A549 (cell line): ENCODE measurements around the gene ZNF133. TPM values are rescaled to one million over a fixed set of nuclear protein-coding genes. Genes with fewer than 3 reads are reported as not detected.

ENCODE experiments used
- ATAC-seq, 2 experiments: fragments of 200-7000 bp in 1 of 2; fragments of >200 bp in 1 of 2; cut with Nextera tagmentation in 1 of 2; cut with Tn5 transposase in 1 of 2; 3 replicates each; pipeline versions ENCODE4 v1.8.0 to v1.9.1; 2018 to 2020; ENCODE audit warnings: mild to moderate bottlenecking in 1 of 2, moderate library complexity in 1 of 2
- CTCF ChIA-PET: fragments of 300-600 bp; sonication (Branson Sonifier 250); formaldehyde crosslinking; extraction: SDS; loops from one replicate; lab custom pipeline; 2021; ENCODE audit warnings: antibody characterized with exemption, inconsistent platforms; lab: Yijun Ruan, JAX
- POLR2A ChIA-PET: fragments of 350-600 bp; formaldehyde crosslinking; extraction: SDS; loops from one replicate; lab custom pipeline; 2021; ENCODE audit warnings: antibody characterized with exemption, inconsistent platforms; lab: Yijun Ruan, JAX
- DNase-seq, 2 experiments: peaks; one replicate each; pipeline versions ENCODE4 v3.0.0 to v3.0.0-alpha.2; 2011 to 2016; ENCODE audit warnings: low read depth in 1 of 2, low spot score in 1 of 2
- FAIRE-seq: peaks from 2 replicates; lab custom pipeline; 2011; peaks lifted over from hg19 to GRCh38; lab: Jason Lieb, UNC
- H3K27ac ChIP-seq, 2 experiments: fragments of >200 bp; sonication (Bioruptor Twin); formaldehyde crosslinking; 3 replicates each; pipeline ENCODE4 v1.5.1; 2016 to 2017
- H3K4me1 ChIP-seq: fragments of >200 bp; sonication (Bioruptor Twin); formaldehyde crosslinking; 3 replicates; pipeline ENCODE4 v1.6.1; 2016
- H3K4me2 ChIP-seq: fragments of >200 bp; sonication (Bioruptor Twin); formaldehyde crosslinking; 3 replicates; pipeline ENCODE4 v1.6.1; 2016
- H3K4me3 ChIP-seq: fragments of >200 bp; sonication (Bioruptor Twin); formaldehyde crosslinking; 3 replicates; pipeline ENCODE4 v1.5.1; 2016
- H3K9me3 ChIP-seq: fragments of >200 bp; sonication (Bioruptor Twin); formaldehyde crosslinking; 3 replicates; pipeline ENCODE4 v1.6.1; 2016
- CHD4 ChIP-seq: fragments of 200-600 bp; sonication (generic); IDR thresholded peaks from 2 replicates; pipeline ENCODE4 v1.6.1; 2016; ENCODE audit warnings: antibody characterized with exemption, mild to moderate bottlenecking, borderline replicate concordance
- EHF ChIP-seq: fragments of 250-450 bp; sonication (Bioruptor Pico); IDR thresholded peaks from 2 replicates; pipeline ENCODE4 v1.5.0; 2020; ENCODE audit warnings: mild to moderate bottlenecking
- EHMT2 ChIP-seq: fragments of 200-600 bp; sonication (generic); IDR thresholded peaks from 2 replicates; pipeline ENCODE4 v1.6.1; 2016; ENCODE audit warnings: antibody characterized with exemption, low read depth, mild to moderate bottlenecking, moderate library complexity
- EP300 ChIP-seq, 2 experiments: fragments of >200 bp; sonication (Bioruptor Twin); formaldehyde crosslinking; IDR thresholded peaks; 2 replicates in 1 of 2; 3 replicates in 1 of 2; pipeline ENCODE4 v1.6.1; 2016 to 2017
- FOSB ChIP-seq: fragments of 250-450 bp; sonication (Bioruptor Pico); IDR thresholded peaks from 2 replicates; pipeline ENCODE4 v1.5.0; 2020; ENCODE audit warnings: mild to moderate bottlenecking, moderate library complexity
- HDAC2 ChIP-seq: fragments of 200-600 bp; sonication (generic); IDR thresholded peaks from 2 replicates; pipeline ENCODE4 v1.6.1; 2016
- HEYL ChIP-seq: fragments of 250-450 bp; sonication (Bioruptor Pico); IDR thresholded peaks from 2 replicates; pipeline ENCODE4 v1.8.0; 2021; ENCODE audit warnings: mild to moderate bottlenecking, moderate library complexity
- HOXB13 ChIP-seq: fragments of 250-450 bp; sonication (Bioruptor Pico); IDR thresholded peaks from 2 replicates; pipeline ENCODE4 v1.5.0; 2020; ENCODE audit warnings: low read depth, mild to moderate bottlenecking, moderate library complexity
- HOXB5 ChIP-seq: fragments of 250-450 bp; sonication (Bioruptor Pico); IDR thresholded peaks from 2 replicates; pipeline ENCODE4 v1.5.0; 2020; ENCODE audit warnings: mild to moderate bottlenecking, moderate library complexity
- JUN ChIP-seq, 2 experiments: fragments of >200 bp; sonication (Bioruptor Twin); formaldehyde crosslinking; IDR thresholded peaks; 2 replicates in 1 of 2; 3 replicates in 1 of 2; pipeline ENCODE4 v1.6.1; 2016 to 2017
- KDM1A ChIP-seq: fragments of 200-600 bp; sonication (generic); IDR thresholded peaks from 2 replicates; pipeline ENCODE4 v1.6.1; 2016; ENCODE audit warnings: low read depth, mild to moderate bottlenecking
- MAZ ChIP-seq: fragments of 150-350 bp; IDR thresholded peaks from 2 replicates; pipeline ENCODE4 v1.6.1; 2014; ENCODE audit warnings: antibody characterized with exemption, low read depth, low read length, borderline replicate concordance
- POLR2A ChIP-seq: IDR thresholded peaks from 2 replicates; pipeline ENCODE4 v1.6.1; 2012; ENCODE audit warnings: mild to moderate bottlenecking, low read length
- RFX5 ChIP-seq: fragments of 450-650 bp; IDR thresholded peaks from 2 replicates; pipeline ENCODE4 v1.7.1; 2014; ENCODE audit warnings: antibody characterized with exemption, mild to moderate bottlenecking, moderate library complexity
- SREBF2 ChIP-seq: fragments of 450-650 bp; IDR thresholded peaks from 2 replicates; pipeline ENCODE4 v1.6.1; 2014; ENCODE audit warnings: mild to moderate bottlenecking, moderate library complexity
- TFCP2L1 ChIP-seq: fragments of 250-450 bp; sonication (Bioruptor Pico); IDR thresholded peaks from 2 replicates; pipeline ENCODE4 v1.5.0; 2021; ENCODE audit warnings: mild to moderate bottlenecking
- TP53 ChIP-seq: fragments of 250-450 bp; sonication (Bioruptor Pico); IDR thresholded peaks from 2 replicates; pipeline ENCODE4 v1.5.0; 2021; ENCODE audit warnings: mild to moderate bottlenecking, moderate library complexity
- ZFP36 ChIP-seq: fragments of 450-650 bp; IDR thresholded peaks from 2 replicates; pipeline ENCODE4 v1.6.1; 2014; ENCODE audit warnings: borderline replicate concordance; ENCODE audit not compliant: partially characterized antibody
- ZNF302 ChIP-seq: fragments of 250-450 bp; sonication (Bioruptor Pico); IDR thresholded peaks from 2 replicates; pipeline ENCODE4 v1.9.0; 2021; ENCODE audit warnings: inconsistent platforms, mild to moderate bottlenecking, moderate library complexity
- WGBS: methylation state at CpG from one replicate; pipeline ENCODE4 v1.1.6; 2017; ENCODE audit errors: missing lambda C conversion rate; 5-methylcytosine and 5-hydroxymethylcytosine counted together
- polyA plus RNA-seq, 4 experiments: library from polyadenylated mRNA; depleted of rRNA in 3 of 4; stranded (reverse); fragments of >200 nt; fragmentation: RNase III in 1 of 4; extraction: RNeasy Plus Mini Kit Qiagen cat#74134 plus additional on column Dnase treatment in 1 of 4; gene quantifications; 2 replicates in 3 of 4; 3 replicates in 1 of 4; pipeline ENCODE4 v1.2.3, GENCODE V29; 2011 to 2017
- TF ChIP-seq, protein P1 (sequence below): IDR thresholded peaks from 2 replicates; pipeline ENCODE4 v1.6.1; 2012; ENCODE audit warnings: low read depth, borderline replicate concordance
- TF ChIP-seq, protein P2 (sequence below): fragments of >200 bp; sonication (Bioruptor Twin); formaldehyde crosslinking; IDR thresholded peaks from 3 replicates; pipeline ENCODE4 v1.6.1; 2016
- TF ChIP-seq, protein P3 (sequence below): IDR thresholded peaks from 2 replicates; pipeline ENCODE4 v1.6.1; 2012
- TF ChIP-seq, protein P4 (sequence below): fragments of >200 bp; sonication (Bioruptor Twin); formaldehyde crosslinking; IDR thresholded peaks from 3 replicates; pipeline ENCODE4 v1.5.1; 2016
- TF ChIP-seq, protein P5 (sequence below): fragments of 150-350 bp; IDR thresholded peaks from 2 replicates; pipeline ENCODE4 v1.6.1; 2014; ENCODE audit warnings: low read depth, mild to moderate bottlenecking, low read length

The ZNF133 gene
- polyA plus RNA-seq, 2 of the 4 experiments (the other 2 are of a cell fraction) = 9.8 to 11.6 TPM

DNA sequence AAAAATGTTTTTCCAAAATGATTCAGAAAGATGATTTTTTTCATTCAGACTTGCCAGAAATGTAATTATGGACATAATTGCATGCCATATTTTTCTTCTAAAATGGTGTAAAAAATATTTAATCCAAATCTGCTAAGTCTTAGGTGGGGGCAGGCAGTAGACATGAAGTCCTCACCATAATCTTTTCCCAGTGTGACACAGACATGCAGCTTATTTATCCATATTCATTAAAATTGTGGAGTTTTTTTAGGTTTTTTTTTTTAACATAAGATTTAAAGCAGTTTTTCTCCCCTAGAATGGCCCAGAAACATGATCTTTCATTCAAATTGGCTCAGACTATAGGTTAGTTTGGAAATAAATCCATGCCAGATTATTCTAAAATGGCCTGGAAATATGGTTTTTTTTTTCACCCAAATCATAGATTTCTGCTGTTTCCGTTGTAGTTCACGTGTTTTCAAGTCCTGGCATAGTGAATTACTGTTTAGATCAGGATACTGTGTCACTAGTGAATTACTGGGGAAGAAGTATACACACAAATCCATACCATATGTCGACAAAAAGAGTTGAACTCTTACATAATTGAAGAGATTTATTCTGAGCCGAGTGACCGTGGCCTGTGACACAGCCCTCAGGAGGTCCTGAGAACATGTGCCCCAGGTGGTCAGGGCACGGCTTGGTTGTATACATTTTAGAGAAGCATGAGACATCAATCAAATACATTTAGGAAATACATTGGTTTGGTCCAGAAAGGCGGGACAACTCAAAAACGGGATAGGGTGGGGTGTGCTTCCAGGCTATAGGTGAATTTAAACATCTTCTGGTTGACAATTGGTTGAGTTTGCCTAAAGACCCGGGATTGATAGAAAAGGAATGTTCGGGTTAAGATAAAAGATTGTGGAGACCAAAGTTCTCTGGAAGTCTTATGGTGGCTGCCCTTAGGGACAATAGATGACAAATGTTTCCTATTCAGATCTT is 33.9 kb downstream of the ZNF133 start:
- Histone ChIP-seq H3K4me2 (no peak overlapping the region), H3K9me3 (no peaks in the 10 kb centered on the region), H3K27ac (no peak overlapping the region), H3K4me1 (no peaks in the 10 kb centered on the region), H3K4me3 (no peak overlapping the region)
- POLR2A ChIA-PET = interaction anchor here (1.1 kb wide), 1 partner anchor 34 kb away, joined by 4 read pairs; the partner anchor contains the start of gene ZNF133
- TF ChIP-seq, protein P1, sequence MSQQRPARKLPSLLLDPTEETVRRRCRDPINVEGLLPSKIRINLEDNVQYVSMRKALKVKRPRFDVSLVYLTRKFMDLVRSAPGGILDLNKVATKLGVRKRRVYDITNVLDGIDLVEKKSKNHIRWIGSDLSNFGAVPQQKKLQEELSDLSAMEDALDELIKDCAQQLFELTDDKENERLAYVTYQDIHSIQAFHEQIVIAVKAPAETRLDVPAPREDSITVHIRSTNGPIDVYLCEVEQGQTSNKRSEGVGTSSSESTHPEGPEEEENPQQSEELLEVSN = no peak
- TF ChIP-seq, protein P2, sequence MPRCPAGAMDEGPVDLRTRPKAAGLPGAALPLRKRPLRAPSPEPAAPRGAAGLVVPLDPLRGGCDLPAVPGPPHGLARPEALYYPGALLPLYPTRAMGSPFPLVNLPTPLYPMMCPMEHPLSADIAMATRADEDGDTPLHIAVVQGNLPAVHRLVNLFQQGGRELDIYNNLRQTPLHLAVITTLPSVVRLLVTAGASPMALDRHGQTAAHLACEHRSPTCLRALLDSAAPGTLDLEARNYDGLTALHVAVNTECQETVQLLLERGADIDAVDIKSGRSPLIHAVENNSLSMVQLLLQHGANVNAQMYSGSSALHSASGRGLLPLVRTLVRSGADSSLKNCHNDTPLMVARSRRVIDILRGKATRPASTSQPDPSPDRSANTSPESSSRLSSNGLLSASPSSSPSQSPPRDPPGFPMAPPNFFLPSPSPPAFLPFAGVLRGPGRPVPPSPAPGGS = no peak
- TF ChIP-seq, protein P3, sequence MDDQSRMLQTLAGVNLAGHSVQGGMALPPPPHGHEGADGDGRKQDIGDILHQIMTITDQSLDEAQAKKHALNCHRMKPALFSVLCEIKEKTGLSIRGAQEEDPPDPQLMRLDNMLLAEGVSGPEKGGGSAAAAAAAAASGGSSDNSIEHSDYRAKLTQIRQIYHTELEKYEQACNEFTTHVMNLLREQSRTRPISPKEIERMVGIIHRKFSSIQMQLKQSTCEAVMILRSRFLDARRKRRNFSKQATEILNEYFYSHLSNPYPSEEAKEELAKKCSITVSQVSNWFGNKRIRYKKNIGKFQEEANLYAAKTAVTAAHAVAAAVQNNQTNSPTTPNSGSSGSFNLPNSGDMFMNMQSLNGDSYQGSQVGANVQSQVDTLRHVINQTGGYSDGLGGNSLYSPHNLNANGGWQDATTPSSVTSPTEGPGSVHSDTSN = no peak
- no peak for TF ChIP-seq EP300 (IDR thresholded peaks at IDR 0.05)
- TF ChIP-seq ZNF302 (CRISPR knock-in tag) = no peak
- TF ChIP-seq EHF (CRISPR knock-in tag) = no peak
- no peak for TF ChIP-seq POLR2A
- no peak for TF ChIP-seq KDM1A
- no peak for TF ChIP-seq TFCP2L1 (CRISPR knock-in tag)
- TF ChIP-seq, protein P4, sequence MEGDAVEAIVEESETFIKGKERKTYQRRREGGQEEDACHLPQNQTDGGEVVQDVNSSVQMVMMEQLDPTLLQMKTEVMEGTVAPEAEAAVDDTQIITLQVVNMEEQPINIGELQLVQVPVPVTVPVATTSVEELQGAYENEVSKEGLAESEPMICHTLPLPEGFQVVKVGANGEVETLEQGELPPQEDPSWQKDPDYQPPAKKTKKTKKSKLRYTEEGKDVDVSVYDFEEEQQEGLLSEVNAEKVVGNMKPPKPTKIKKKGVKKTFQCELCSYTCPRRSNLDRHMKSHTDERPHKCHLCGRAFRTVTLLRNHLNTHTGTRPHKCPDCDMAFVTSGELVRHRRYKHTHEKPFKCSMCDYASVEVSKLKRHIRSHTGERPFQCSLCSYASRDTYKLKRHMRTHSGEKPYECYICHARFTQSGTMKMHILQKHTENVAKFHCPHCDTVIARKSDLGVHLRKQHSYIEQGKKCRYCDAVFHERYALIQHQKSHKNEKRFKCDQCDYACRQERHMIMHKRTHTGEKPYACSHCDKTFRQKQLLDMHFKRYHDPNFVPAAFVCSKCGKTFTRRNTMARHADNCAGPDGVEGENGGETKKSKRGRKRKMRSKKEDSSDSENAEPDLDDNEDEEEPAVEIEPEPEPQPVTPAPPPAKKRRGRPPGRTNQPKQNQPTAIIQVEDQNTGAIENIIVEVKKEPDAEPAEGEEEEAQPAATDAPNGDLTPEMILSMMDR = no peak
- no peak for TF ChIP-seq TP53 (CRISPR knock-in tag)
- TF ChIP-seq CHD4 = no peak
- no peak for TF ChIP-seq MAZ
- no peak for TF ChIP-seq JUN (IDR thresholded peaks at IDR 0.05)
- TF ChIP-seq HEYL = no peak
- TF ChIP-seq HOXB13 = no peak
- TF ChIP-seq HDAC2 = no peak
- no peak for TF ChIP-seq ZFP36
- no peak for FAIRE-seq
- 88% methylated on average over 10 of the region's 10 CpGs for WGBS
- no peak for ATAC-seq
- no peak for DNase-seq
- CTCF ChIA-PET = no interaction called here

DNA sequence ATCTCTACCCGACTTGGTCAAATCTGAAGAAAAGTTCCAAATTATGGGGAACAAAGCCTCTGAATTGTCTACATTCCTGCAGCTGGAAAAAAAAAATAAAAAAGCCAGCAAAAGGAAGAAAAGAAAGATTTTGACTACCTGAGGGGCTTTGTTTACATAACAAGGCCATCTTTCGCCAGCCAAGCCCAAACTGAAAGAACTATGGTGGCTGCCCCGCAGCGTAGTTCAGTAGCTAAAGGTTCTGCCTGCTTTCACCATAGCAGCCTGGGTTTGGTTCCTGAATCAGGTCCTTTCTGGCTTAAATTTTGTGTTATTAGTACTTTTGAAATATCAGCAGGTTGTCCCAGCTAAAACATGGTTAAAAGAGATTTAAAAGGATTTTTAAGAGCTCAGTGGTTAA is 35.4 kb downstream of the ZNF133 start:
- TF ChIP-seq POLR2A (no peak), RFX5 (no peak), EHMT2 (no peak), SREBF2 (no peak), FOSB (CRISPR knock-in tag) (no peak), HOXB5 (no peak)
- TF ChIP-seq, protein P5, sequence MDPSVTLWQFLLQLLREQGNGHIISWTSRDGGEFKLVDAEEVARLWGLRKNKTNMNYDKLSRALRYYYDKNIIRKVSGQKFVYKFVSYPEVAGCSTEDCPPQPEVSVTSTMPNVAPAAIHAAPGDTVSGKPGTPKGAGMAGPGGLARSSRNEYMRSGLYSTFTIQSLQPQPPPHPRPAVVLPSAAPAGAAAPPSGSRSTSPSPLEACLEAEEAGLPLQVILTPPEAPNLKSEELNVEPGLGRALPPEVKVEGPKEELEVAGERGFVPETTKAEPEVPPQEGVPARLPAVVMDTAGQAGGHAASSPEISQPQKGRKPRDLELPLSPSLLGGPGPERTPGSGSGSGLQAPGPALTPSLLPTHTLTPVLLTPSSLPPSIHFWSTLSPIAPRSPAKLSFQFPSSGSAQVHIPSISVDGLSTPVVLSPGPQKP = no peak
- CTCF ChIA-PET = interaction anchor here (0.7 kb wide), 1 partner anchor 10 kb away, joined by 3 read pairs; no protein-coding TSS in a partner anchor
- H3K4me1 ChIP-seq = no peaks in the 10 kb centered on the region
- H3K27ac ChIP-seq = no peak overlapping the region
- ATAC-seq = no peak
- no peak for DNase-seq
- H3K9me3 ChIP-seq = no peaks in the 10 kb centered on the region
- POLR2A ChIA-PET = interaction anchor here (1.1 kb wide), 1 partner anchor 36 kb away, joined by 4 read pairs; the partner anchor contains the start of gene ZNF133
- 87% methylated on average over 4 of the region's 4 CpGs for WGBS
- H3K4me3 ChIP-seq = no peak overlapping the region
- no peak for FAIRE-seq
- H3K4me2 ChIP-seq = no peak overlapping the region
